ENCODE data around the gene NELFA.

DNA sequence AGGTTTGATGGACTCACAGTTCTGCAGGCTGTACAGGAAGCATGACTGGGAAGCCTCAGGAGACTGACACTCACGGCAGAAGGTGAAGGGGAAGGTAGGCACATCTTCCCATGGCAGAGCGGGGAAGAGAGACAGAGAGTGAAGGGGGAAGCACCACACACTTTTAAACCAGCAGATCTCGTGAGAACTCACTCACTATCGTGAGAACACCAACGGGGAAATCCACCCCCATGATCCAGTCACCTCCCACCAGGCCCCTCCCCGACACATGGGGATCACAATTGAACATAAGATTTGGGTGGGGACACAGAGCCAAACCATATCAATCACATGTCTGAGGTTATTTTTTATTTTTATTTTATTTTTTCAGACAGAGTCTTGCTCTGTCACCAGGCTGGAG, 45.4 kb upstream of the NELFA start:
- TF ChIP-seq, protein P1, sequence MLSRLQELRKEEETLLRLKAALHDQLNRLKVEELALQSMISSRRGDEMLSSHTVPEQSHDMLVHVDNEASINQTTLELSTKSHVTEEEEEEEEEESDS (CRISPR knock-in tag; IDR thresholded peaks at IDR 0.05; ENCODE audit: borderline replicate concordance): no peak
- TF ChIP-seq, protein P2, sequence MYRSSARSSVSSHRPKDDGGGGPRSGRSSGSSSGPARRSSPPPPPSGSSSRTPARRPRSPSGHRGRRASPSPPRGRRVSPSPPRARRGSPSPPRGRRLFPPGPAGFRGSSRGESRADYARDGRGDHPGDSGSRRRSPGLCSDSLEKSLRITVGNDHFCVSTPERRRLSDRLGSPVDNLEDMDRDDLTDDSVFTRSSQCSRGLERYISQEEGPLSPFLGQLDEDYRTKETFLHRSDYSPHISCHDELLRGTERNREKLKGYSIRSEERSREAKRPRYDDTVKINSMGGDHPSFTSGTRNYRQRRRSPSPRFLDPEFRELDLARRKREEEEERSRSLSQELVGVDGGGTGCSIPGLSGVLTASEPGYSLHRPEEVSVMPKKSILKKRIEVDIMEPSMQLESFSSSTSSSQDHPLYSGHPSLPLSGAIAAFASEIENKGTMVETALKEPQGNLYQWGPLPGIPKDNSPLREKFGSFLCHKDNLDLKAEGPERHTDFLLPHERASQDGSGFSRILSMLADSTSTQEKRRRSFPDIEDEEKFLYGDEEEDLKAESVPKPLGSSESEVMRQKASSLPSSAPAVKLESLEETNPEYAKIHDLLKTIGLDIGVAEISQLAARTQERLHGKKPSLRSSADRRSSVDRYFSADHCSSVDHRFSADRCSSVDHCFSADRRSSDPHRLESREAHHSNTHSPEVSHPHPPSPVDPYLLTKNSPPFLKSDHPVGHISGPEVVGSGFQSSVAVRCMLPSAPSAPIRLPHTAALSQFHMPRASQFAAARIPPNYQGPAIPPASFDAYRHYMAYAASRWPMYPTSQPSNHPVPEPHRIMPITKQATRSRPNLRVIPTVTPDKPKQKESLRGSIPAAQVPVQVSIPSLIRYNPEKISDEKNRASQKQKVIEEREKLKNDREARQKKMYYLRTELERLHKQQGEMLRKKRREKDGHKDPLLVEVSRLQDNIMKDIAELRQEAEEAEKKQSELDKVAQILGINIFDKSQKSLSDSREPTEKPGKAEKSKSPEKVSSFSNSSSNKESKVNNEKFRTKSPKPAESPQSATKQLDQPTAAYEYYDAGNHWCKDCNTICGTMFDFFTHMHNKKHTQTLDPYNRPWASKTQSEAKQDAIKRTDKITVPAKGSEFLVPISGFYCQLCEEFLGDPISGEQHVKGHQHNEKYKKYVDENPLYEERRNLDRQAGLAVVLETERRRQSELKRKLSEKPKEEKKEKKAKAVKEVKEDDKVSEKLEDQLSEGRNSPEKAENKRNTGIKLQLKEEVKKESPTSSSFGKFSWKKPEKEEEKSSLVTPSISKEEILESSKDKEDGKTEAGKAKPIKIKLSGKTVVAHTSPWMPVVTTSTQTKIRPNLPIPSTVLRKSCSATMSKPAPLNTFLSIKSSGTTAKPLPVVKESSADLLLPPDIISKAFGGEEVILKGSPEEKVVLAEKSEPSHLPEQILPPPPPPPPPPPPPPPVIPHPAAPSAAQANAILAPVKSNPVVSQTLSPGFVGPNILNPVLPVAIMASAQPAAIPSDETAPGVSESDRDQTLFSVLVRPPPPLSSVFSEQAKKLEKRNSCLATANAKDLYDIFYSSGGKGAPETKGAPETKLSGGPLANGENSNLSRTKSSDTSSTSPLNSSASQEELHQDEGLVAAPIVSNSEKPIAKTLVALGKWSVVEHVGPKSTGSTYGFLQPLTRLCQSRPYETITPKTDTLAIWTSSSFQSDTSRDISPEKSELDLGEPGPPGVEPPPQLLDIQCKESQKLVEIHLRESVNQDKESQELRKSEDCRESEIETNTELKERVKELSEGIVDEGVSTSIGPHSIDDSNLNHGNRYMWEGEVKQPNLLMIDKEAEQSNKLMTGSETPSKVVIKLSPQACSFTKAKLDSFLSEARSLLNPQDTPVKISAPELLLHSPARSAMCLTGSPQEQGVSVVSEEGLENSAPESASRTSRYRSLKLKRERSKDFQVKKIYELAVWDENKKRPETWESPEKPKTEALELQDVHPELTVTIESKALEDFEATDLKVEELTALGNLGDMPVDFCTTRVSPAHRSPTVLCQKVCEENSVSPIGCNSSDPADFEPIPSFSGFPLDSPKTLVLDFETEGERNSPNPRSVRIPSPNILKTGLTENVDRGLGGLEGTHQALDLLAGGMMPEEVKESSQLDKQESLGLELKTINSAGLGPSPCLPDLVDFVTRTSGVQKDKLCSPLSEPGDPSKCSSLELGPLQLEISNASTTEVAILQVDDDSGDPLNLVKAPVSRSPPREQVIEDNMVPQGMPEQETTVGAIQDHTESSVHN (CRISPR knock-in tag; IDR thresholded peaks at IDR 0.05): no peak
- TF ChIP-seq SP1 (IDR thresholded peaks at IDR 0.05): no peak
- TF ChIP-seq SP1 (CRISPR knock-in tag; IDR thresholded peaks at IDR 0.05): no peak
- TF ChIP-seq, protein P3, sequence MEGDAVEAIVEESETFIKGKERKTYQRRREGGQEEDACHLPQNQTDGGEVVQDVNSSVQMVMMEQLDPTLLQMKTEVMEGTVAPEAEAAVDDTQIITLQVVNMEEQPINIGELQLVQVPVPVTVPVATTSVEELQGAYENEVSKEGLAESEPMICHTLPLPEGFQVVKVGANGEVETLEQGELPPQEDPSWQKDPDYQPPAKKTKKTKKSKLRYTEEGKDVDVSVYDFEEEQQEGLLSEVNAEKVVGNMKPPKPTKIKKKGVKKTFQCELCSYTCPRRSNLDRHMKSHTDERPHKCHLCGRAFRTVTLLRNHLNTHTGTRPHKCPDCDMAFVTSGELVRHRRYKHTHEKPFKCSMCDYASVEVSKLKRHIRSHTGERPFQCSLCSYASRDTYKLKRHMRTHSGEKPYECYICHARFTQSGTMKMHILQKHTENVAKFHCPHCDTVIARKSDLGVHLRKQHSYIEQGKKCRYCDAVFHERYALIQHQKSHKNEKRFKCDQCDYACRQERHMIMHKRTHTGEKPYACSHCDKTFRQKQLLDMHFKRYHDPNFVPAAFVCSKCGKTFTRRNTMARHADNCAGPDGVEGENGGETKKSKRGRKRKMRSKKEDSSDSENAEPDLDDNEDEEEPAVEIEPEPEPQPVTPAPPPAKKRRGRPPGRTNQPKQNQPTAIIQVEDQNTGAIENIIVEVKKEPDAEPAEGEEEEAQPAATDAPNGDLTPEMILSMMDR (CRISPR knock-in tag; IDR thresholded peaks at IDR 0.05): no peak
- no peak for TF ChIP-seq ZNF441 (CRISPR knock-in tag; IDR thresholded peaks at IDR 0.05; ENCODE audit: borderline replicate concordance)
- TF ChIP-seq JUNB (CRISPR knock-in tag; IDR thresholded peaks at IDR 0.05; ENCODE audit: borderline replicate concordance): no peak
